ENCODE data around the gene ZNF541.

ZNF541 gene

DNA sequence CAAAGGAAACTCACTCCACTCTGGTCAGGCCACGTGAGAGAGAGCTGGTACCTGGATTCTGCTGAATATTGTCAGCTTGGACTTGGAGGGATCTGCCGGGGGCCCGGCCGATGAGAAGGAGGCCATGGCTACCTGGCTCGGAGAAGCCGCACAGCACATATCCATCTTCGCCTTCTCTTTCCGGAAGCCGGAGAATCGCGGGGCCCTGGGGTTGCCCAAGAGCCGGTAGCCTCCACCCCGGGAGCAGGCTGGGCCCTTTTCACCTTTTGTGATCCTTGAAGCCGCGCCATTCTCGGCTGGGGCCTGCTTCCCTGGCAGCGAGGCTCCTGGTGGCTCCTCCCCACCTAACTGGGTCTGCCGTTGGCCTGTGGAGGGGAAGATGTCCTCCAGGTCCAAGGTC is 28.9 kb downstream of the ZNF541 start:
- DNase-seq (ENCODE audit: low read depth, low spot score), result no peak

DNA sequence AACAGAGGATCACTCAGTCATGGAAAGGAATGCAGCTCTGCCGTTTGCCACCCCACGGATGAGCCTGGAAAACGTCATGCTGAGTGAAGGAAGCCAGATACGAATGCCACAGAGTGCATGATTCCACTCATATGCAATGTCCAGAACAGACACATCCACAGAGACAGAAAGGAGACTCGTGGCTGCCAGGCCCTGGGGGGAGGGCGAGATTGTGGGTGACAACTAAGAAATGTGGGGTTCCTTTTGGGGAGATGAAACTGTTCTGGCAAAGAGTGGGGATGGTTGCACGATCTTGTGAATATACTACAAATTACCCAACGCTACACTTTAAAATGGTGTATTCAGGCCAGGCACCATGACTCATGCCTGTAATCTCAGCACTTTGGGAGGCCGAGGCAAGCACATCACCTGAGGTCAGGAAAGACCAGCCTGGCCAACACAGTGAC is 30.9 kb downstream of the ZNF541 start:
- no peak for DNase-seq (ENCODE audit: low read depth, low spot score)

DNA sequence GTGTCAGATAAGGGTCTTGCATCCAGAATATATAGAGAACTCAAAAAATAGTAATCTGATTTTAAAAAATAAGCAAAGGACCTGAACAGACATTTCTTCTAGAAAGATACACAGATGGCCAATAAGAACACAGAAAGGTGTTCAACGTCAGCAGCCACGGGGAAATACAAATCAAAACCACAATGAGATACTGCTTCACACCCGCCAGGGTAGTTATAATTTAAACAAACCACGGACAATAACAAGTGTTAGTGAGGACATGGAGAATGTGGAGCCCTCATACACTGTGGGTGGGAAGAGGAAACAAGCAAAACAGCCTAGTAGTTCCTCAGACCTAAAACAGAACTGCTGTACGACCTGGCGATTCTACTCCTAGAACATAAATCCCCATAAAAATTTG is 31.4 kb downstream of the ZNF541 start:
- no peak for DNase-seq (ENCODE audit: low read depth, low spot score)

DNA sequence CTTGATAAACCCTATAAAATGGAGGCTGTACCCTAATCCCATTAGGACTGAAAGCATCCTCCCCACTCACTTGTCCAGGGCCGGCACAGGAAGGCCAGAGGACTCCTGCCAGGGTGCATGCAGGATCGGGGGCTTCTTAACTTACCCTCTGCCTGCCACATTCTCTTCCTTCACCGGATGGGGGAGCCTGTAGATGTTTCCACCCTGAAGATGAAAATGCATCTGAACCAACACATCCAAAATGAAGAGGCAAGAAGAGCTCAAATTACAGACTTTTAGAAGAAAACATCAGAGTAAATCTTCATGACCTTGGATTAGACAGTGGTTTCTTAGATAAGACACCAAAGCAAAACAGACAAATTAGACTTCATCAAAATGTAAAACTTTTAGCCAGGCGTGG is 32.2 kb downstream of the ZNF541 start:
- DNase-seq (ENCODE audit: low read depth, low spot score), result no peak

DNA sequence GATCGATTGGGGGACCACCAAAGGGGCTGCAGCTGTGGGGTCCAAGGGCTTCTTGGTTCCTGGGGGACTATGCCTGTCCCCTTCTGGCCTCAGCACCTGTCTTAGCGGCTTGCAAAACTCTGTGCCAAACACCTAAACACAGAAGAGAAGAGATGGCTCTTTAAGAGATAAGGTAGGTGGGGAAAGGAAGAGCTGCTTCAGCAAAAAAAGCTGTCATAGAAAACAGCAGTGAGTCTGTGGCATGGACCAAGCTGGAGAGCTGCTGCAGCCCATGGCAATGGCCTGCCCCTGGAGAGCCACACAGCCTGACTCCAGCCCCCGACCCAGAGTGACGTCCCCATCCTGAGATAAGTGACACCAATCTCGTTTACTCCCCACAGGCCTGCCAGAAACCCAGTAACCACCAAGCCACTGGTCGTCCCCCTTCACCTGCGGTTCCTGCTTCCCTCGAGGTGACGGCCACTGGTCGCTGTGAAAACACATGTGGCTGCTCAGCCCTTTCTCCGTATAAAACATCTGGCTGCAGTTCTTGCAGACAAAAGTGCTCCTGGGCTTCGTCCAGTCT is 33.1 kb downstream of the ZNF541 start:
- no peak for DNase-seq (ENCODE audit: low read depth, low spot score)

DNA sequence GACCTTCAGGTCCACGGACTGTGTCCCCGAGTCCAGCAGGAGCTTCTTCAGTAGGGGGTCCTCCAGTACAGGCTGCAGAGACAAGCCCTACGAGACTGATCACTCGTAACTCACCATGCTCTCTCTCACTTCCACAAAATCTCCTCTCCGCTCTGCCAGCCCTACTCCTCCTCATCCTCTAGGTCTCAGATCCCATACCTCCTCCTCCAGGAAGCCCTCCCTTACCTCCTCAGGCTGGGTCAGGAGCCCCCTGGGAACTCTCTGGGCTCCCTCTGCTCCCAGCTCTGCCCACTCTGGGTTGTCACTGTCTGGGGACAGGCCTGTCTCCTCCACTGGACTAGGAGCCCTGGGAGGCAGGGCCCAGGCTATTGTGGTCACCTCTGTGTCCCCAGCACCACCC is 34.1 kb downstream of the ZNF541 start:
- DNase-seq (ENCODE audit: low read depth, low spot score), result no peak

DNA sequence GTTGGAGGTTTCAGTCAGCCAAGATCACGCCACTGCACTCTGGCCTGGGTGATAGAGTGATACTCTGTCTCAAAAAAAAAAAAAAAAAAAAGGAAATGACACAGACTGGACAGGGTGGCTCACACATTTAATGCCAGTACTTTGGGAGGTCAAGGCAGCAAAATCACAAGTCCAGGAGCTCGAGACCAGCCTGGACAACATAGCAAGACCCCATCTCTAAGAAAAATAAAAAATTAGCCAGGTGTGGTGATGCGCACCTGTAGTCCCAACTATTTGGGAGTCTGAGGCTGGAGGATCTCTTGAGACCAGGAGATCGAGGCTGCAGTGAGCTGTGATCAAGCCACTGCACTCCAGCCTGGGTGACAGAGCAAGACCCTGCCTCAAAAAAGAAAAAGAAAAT is 35.5 kb downstream of the ZNF541 start:
- DNase-seq (ENCODE audit: low read depth, low spot score), result no peak

DNA sequence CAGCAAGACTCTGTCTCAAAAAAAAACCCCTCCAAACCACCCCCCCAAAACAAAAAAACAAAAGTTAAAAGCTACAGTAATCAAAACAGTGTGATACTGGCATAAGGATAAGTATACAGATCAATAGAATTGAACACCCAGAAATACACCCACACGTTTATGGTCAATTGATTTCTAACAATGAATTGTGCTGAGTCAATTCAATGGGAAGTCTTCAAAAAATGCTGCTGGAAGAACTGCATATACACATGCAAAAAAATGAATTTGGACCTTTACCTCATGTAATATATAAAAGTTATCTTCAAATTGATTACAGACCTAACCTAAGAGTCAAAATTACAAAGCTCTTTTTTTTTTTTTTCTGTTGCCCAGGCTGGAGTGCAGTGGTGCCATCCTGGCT is 38.3 kb downstream of the ZNF541 start:
- DNase-seq (ENCODE audit: low read depth, low spot score), result no peak

DNA sequence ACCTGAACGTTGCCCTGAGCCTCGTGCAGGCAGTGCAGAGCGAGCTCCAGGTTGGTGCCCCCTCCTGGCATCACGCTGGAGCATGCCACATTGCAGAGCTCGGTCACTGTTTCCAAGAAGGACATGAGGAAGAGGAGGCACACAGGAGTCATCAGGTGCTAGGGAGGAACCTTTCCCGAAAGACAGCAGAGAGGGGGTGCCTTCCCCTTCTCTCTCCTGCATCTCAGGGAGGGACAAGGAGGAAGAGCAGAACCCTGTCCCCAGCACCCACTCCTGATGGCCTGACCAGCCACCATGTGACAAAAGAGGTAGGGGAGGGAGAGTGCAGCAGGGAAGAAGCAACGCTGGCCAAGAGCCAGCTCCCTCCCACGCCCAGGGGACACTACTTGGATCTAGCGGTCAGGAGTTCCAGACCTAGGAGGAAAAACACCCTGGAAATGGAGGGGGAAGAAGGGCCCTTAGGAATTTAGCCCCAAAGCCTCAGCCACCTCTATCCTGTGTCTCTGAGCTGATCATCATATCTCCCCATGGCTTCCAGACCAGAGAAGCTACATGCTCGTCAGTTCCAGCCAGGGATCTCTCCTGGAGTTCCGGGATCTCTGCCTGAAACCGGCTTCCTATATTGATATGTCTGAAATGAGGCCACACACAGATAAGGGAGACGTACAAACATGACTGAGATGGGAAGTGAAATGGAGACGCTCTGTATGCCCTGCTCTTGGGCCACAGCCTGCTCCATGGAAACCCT is 41.1 kb downstream of the ZNF541 start:
- DNase-seq (ENCODE audit: low read depth, low spot score), result no peak

DNA sequence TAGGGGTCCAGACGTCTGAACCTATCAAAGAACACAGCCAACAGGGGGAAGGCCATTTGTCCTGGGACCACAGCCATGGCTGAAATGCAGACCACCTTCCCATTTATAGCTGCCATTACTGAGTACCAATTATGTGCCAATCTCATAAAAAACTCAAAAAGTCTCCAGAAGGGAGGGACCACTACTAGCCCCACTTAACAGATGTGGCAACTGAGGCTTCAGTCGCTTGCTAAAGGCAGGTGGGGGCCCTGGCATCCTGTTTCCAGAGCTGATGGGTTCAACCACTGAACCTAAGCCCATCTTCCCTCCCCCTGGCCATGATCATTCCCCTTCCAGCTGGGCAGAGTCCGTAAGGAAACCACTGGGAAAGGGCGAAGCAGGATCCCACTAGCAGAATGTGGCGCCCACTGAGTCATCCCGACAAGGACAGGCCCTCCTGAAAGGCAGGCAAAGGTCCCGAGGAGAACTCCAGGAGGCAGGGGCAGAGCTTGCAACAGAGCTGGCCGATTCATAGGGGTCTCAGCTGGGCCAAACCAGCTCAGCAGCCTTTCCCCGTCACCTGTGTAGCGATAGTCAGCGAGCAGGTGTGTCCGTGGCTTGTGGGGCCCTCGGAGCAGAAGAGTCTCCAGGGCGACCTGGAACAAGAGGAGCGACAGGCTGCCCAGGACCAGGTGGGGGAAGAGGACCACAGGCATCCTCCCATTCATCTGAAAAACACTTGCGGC is 43.8 kb downstream of the ZNF541 start:
- DNase-seq (ENCODE audit: low read depth, low spot score), result no peak

DNA sequence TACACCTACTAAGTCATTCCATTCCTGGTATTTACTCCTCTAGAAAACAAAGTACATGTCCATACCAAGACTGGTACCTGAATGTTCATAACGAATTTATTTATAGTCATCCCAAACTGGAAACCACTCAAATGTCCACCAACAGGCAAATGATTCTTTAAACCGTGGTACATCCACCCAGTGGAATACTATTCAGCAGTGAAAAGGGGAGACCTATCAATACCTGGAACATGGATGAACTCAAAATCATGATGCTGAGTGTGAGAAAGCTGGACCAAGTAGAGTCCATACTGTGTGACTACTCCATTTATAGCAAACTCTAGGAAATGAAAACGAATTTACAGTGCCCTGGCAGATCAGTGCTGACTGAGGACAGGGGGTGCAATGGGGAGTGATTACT is 46.1 kb downstream of the ZNF541 start:
- DNase-seq (ENCODE audit: low read depth, low spot score), result no peak

DNA sequence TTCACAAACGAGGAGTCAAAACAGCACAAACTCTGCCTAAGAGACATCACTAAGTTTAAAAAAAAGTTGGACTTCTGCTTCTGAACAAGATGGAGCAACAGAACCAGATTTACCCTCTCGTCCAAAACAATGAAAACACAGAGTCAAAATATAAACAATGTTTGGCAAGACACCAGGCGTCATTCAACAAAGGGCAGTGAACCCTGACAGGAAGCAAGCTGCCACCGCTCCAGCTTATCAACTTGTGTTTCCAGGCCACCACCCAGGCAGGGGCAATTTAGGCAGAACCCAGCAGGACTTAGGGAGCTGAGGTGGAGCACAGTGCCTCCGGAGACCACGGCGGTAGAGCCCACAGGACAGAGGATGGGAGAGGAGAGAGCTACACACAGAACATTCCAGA is 49.5 kb downstream of the ZNF541 start:
- DNase-seq (ENCODE audit: low read depth, low spot score), result no peak

Data from brain pericyte (primary cell).